KMS-11 (cell line): ENCODE measurements around the gene LRRK1.

Source experiments
- H2AFZ ChIP-seq: fragments of 200-600 bp; sonication (generic); 2 replicates; pipeline ENCODE4 v1.6.1; 2016; ENCODE audit warnings: antibody characterized with exemption, mixed run types, low read depth
- H3K27ac ChIP-seq: fragments of 200-600 bp; sonication (generic); 2 replicates; pipeline ENCODE4 v1.6.1; 2016; ENCODE audit warnings: mild to moderate bottlenecking, mixed run types
- H3K27me3 ChIP-seq: fragments of 200-600 bp; sonication (generic); 2 replicates; pipeline ENCODE4 v1.6.1; 2017; ENCODE audit warnings: mild to moderate bottlenecking, low read depth, mixed run types, moderate library complexity; ENCODE audit not compliant: insufficient read depth
- H3K36me3 ChIP-seq: fragments of 200-600 bp; sonication (generic); 2 replicates; pipeline ENCODE4 v1.6.1; 2017; ENCODE audit warnings: mild to moderate bottlenecking, mixed run types; ENCODE audit not compliant: insufficient read depth
- H3K4me1 ChIP-seq: fragments of 200-600 bp; sonication (generic); 2 replicates; pipeline ENCODE4 v1.6.1; 2016; ENCODE audit warnings: mild to moderate bottlenecking, low read depth, mixed run types; ENCODE audit not compliant: poor library complexity, severe bottlenecking
- H3K4me2 ChIP-seq: fragments of 200-600 bp; sonication (generic); 2 replicates; pipeline ENCODE4 v1.7.0; 2016; ENCODE audit warnings: mild to moderate bottlenecking, mixed run types
- H3K4me3 ChIP-seq: fragments of 200-600 bp; sonication (generic); IDR thresholded peaks from 2 replicates; pipeline ENCODE4 v1.6.1; 2017; ENCODE audit warnings: low read depth, low read length, mixed read lengths; ENCODE audit not compliant: insufficient read depth
- H3K79me2 ChIP-seq: fragments of 200-600 bp; sonication (generic); 2 replicates; pipeline ENCODE4 v1.6.1; 2016; ENCODE audit warnings: low read depth, mixed run types; ENCODE audit not compliant: insufficient read depth
- H3K9ac ChIP-seq: fragments of 200-600 bp; sonication (generic); 2 replicates; pipeline ENCODE4 v1.6.1; 2016; ENCODE audit warnings: mild to moderate bottlenecking, mixed run types
- H4K20me1 ChIP-seq: fragments of 200-600 bp; sonication (generic); 2 replicates; pipeline ENCODE4 v1.6.1; 2016; ENCODE audit warnings: mild to moderate bottlenecking, mixed run types; ENCODE audit not compliant: insufficient read depth
- CTCF ChIP-seq: fragments of 200-600 bp; sonication (generic); conservative IDR thresholded peaks from 2 replicates; pipeline ENCODE4 v1.6.1; 2017; ENCODE audit warnings: low read depth, mild to moderate bottlenecking, antibody characterized with exemption, low read length, moderate library complexity, mixed read lengths

Gene LRRK1

DNA sequence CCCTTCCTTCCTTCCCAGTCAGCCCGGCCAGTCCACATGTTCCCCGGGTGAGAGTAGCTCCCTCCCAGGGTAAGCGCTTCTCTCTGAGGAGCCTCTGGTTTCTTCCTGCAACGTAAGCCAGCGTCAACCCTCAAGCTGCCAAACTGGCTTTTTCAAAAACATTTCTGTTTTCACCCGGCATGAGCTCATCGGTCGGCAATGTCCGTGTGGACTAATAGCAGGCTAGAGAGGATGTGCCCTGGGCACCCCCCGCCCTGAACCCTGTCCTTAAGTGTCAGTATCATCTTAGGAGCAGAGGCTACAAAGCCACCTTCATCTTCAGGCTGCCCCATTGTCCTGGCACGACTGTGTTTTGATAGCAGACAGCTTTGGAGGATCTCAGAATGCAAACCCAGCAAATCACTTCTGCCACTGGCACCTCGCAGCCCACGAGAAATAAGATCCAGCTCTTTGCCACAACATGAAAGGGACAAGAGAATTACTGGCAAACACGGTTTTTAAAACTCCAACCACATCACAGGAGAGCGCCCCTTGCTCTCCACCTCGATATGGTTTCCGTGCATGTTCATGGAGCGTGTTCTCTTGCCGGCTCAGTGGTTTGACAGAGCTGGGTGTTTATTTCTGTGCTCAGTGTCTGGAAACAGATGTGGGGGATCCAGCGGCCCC lies 29.6 kb upstream of the LRRK1 start:
- Histone ChIP-seq H3K4me2 (no peak overlapping the region), H2AFZ (no peak overlapping the region), H3K27me3 (no peaks in the 10 kb centered on the region), H3K9ac (no peak overlapping the region), H3K27ac (no peak overlapping the region), H3K4me3 (no peak overlapping the region), H4K20me1 (no peaks in the 10 kb centered on the region), H3K4me1 (no peaks in the 10 kb centered on the region), H3K79me2 (no peaks in the 10 kb centered on the region), H3K36me3 (no peaks in the 10 kb centered on the region)
- TF ChIP-seq CTCF, result no peak

DNA sequence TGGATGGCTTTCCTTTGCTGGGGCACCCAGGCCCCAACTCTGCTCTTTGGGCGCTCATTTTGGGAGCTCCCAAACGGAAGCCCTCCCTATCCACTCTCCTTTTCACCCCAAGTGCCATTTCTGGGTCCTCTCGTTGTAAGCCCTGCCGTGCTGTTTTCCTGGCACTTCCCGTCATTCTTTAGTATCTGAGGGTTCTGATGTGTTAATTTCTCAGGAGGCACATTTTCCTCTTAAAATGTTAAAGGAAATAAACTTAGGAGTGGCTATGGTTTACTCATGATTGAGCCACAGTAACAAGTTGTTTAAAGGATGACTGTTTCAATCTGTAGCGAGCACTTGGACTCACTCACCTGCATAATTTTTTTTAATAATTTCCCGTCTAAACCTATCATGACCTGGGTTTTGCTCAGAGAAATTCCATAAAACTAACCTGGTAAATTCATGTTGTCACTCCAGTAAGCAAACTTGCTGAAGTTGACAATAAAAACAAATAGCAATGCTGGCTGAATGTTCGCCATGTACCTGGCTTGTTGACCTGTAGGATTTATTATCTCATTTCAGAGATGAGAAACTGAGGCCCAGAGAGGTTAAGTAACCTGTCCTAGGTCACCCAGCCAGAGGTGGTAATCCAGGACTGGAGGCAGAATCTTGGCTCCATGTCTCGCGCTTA lies 29.0 kb upstream of the LRRK1 start:
- no peak overlapping the region for H2AFZ ChIP-seq
- no peak overlapping the region for H3K9ac ChIP-seq
- no peaks in the 10 kb centered on the region for H3K36me3 ChIP-seq
- H4K20me1 ChIP-seq, result no peaks in the 10 kb centered on the region
- no peaks in the 10 kb centered on the region for H3K4me1 ChIP-seq
- H3K4me2 ChIP-seq, result no peak overlapping the region
- no peaks in the 10 kb centered on the region for H3K27me3 ChIP-seq
- no peak overlapping the region for H3K27ac ChIP-seq
- no peaks in the 10 kb centered on the region for H3K79me2 ChIP-seq
- no peak overlapping the region for H3K4me3 ChIP-seq
- TF ChIP-seq CTCF, result no peak

DNA sequence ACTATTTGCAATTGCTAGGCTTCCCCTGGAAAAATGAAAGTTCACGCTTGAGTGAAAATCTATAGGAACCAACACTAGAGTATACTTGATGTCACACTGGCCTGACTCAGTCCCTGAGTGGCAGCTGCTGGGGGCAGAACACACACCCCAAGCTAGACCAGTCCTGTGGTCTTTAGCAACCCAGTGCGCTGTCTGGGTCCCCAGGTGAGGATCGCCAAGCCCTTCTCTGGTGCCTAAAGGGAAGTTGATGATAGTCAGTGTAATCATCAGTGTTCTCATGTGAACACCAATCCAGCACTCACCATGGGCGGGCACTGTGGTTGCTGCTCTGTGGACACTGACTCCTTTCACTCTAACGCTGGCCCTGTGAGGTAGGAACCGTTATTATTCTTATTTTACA lies 28.3 kb upstream of the LRRK1 start:
- Histone ChIP-seq H2AFZ (no peak overlapping the region), H3K36me3 (no peaks in the 10 kb centered on the region), H3K4me1 (no peaks in the 10 kb centered on the region), H3K4me2 (no peak overlapping the region), H3K27ac (no peak overlapping the region), H3K4me3 (no peak overlapping the region), H4K20me1 (no peaks in the 10 kb centered on the region), H3K27me3 (no peaks in the 10 kb centered on the region), H3K9ac (no peak overlapping the region), H3K79me2 (no peaks in the 10 kb centered on the region)
- TF ChIP-seq CTCF, result no peak

GRCh38 chr15:100891307-100892012 lies 27.7 kb upstream of the LRRK1 start:
- Histone ChIP-seq H4K20me1 (no peaks in the 10 kb centered on the region), H3K27me3 (no peaks in the 10 kb centered on the region), H3K9ac (no peak overlapping the region), H3K36me3 (no peaks in the 10 kb centered on the region), H2AFZ (no peak overlapping the region), H3K79me2 (no peaks in the 10 kb centered on the region), H3K4me2 (no peak overlapping the region), H3K4me1 (no peaks in the 10 kb centered on the region), H3K4me3 (no peak overlapping the region), H3K27ac (no peak overlapping the region)
- TF ChIP-seq CTCF, result no peak
